OCI-LY3 (cell line): ENCODE results near the gene DUT.

Experiments
- EZH2phosphoT487 ChIP-seq: fragments of 200-600 bp; shearing (Covaris generic); IDR thresholded peaks from 2 replicates; pipeline ENCODE4 v1.6.1; 2018; ENCODE audit warnings: antibody characterized with exemption, mixed run types, low read depth
- TF ChIP-seq, protein P1 (sequence below): fragments of 200-600, 300-600 bp; sonication (generic); IDR thresholded peaks from 2 replicates; pipeline ENCODE4 v1.5.1; 2014; ENCODE audit warnings: antibody characterized with exemption, low read length, low read depth

DNA sequence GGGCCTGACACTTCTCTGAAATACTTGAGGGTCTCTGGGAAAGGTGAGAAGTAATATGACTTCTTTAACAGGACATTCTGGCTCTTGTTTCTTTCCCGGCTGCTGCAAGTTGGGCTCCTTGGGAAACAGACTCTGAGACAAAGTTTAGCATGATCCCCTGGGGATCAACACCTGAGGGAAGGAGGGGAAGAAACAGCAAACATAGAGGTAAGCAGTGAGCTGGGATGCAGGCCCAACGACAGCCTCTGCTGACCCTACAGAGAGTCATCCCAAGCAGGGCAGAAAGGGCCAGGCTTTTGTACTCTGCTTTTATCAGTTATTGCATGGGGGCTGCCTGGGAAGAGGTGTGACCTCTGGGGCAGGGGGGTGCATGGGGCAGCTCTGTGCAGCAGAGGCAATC, 26.8 kb upstream of the DUT start:
- TF ChIP-seq, protein P1, sequence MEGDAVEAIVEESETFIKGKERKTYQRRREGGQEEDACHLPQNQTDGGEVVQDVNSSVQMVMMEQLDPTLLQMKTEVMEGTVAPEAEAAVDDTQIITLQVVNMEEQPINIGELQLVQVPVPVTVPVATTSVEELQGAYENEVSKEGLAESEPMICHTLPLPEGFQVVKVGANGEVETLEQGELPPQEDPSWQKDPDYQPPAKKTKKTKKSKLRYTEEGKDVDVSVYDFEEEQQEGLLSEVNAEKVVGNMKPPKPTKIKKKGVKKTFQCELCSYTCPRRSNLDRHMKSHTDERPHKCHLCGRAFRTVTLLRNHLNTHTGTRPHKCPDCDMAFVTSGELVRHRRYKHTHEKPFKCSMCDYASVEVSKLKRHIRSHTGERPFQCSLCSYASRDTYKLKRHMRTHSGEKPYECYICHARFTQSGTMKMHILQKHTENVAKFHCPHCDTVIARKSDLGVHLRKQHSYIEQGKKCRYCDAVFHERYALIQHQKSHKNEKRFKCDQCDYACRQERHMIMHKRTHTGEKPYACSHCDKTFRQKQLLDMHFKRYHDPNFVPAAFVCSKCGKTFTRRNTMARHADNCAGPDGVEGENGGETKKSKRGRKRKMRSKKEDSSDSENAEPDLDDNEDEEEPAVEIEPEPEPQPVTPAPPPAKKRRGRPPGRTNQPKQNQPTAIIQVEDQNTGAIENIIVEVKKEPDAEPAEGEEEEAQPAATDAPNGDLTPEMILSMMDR: no peak
- TF ChIP-seq EZH2phosphoT487: no peak
